Fibroblast of lung (primary cell): ENCODE results near the gene IL1A. TPM values are rescaled to one million over a fixed set of nuclear protein-coding genes. Genes with fewer than 3 reads are reported as not detected.

ENCODE experiments used
- DNase-seq, 2 donors: peaks; one replicate each; pipeline versions ENCODE4 v3.0.0 to v3.0.0-alpha.2; 2010; ENCODE audit warnings: low read depth in 2 of 2
- H2AFZ ChIP-seq: 2 replicates; pipeline ENCODE4 v1.5.1; 2012; ENCODE audit warnings: low read length, control low read depth, inconsistent platforms
- H3K27ac ChIP-seq: 2 replicates; pipeline ENCODE4 v1.5.1; 2011; ENCODE audit warnings: low read length, control low read depth; ENCODE audit not compliant: insufficient read depth
- H3K27me3 ChIP-seq: 2 replicates; pipeline ENCODE4 v1.5.1; 2011; ENCODE audit warnings: mild to moderate bottlenecking, low read length; ENCODE audit not compliant: control insufficient read depth, insufficient read depth
- H3K36me3 ChIP-seq: 2 replicates; pipeline ENCODE4 v1.5.1; 2011; ENCODE audit warnings: low read length; ENCODE audit not compliant: control insufficient read depth, insufficient read depth
- H3K4me1 ChIP-seq: 2 replicates; pipeline ENCODE4 v1.5.1; 2011; ENCODE audit warnings: low read length; ENCODE audit not compliant: control insufficient read depth, insufficient read depth; ENCODE audit errors: extremely low read depth
- H3K4me2 ChIP-seq: 2 replicates; pipeline ENCODE4 v1.5.1; 2011; ENCODE audit warnings: low read length, control low read depth; ENCODE audit not compliant: insufficient read depth; ENCODE audit errors: extremely low read depth
- H3K4me3 ChIP-seq, 4 experiments: fragments of 200-600 bp in 1 of 4; sonication (generic) in 1 of 4; replicated peaks in 1 of 4; 2 replicates each; pipeline ENCODE4 v1.5.1; 2011 to 2016; ENCODE audit warnings: low read length in 4 of 4, low read depth in 3 of 4, mild to moderate bottlenecking in 3 of 4, control low read depth in 2 of 4, inconsistent platforms in 1 of 4, mixed read lengths in 1 of 4; ENCODE audit not compliant: insufficient read depth in 1 of 4; ENCODE audit errors: control extremely low read depth in 1 of 4
- H3K79me2 ChIP-seq: 2 replicates; pipeline ENCODE4 v1.5.1; 2012; ENCODE audit warnings: mild to moderate bottlenecking, low read length, inconsistent platforms; ENCODE audit not compliant: control insufficient read depth, insufficient read depth
- H3K9ac ChIP-seq: 2 replicates; pipeline ENCODE4 v1.5.1; 2011; ENCODE audit warnings: mild to moderate bottlenecking, low read length, control low read depth; ENCODE audit not compliant: insufficient read depth
- H3K9me3 ChIP-seq: 2 replicates; pipeline ENCODE4 v1.5.1; 2012; ENCODE audit warnings: low read depth, low read length; ENCODE audit not compliant: control insufficient read depth, insufficient read depth
- H4K20me1 ChIP-seq: 2 replicates; pipeline ENCODE4 v1.5.1; 2011; ENCODE audit warnings: low read length; ENCODE audit not compliant: control insufficient read depth, insufficient read depth; ENCODE audit errors: extremely low read depth
- CTCF ChIP-seq, 2 donors: IDR thresholded peaks in 1 of 2; conservative IDR thresholded peaks in 1 of 2; 1 replicate in 1 of 2; 2 replicates in 1 of 2; pipeline ENCODE4 v1.5.1; 2011 to 2012; ENCODE audit warnings: low read length in 2 of 2, control low read depth in 1 of 2, inconsistent platforms in 1 of 2, low read depth in 1 of 2, mild to moderate bottlenecking in 1 of 2
- EZH2 ChIP-seq: IDR thresholded peaks from 2 replicates; pipeline ENCODE4 v1.5.1; 2012; ENCODE audit warnings: low read length, control low read depth, mild to moderate bottlenecking; ENCODE audit errors: missing control alignments
- polyA plus RNA-seq, 2 donors: library from polyadenylated mRNA; depleted of rRNA in 1 of 2; stranded (reverse) in 1 of 2; unstranded in 1 of 2; fragments of >200 nt; gene quantifications; 2 replicates each; pipeline ENCODE4 v1.2.1, GENCODE V29; 2011 to 2012; ENCODE audit warnings: missing spikeins in 1 of 2
- total RNA-seq: library from RNA; depleted of rRNA; stranded (reverse); fragments of >200 nt; gene quantifications from 2 replicates; pipeline ENCODE4 v1.2.1, GENCODE V29; 2014

Gene IL1A
- total and polyA plus RNA-seq, 2 donors (not counting 1 experiment from before 2014, with no cell fraction given), result 0.07 to 0.17 TPM

- H2AFZ ChIP-seq, result peak overlapping the region; percentile 62
- H3K4me2 ChIP-seq, result peak overlapping the region; percentile 54
- H4K20me1 ChIP-seq, result no peaks in the 10 kb centered on the region
- peaks cover 34% of the 10 kb centered on the region for H3K79me2 ChIP-seq
- peak overlapping the region; percentile 73 for H3K27ac ChIP-seq
- peaks cover 2% of the 10 kb centered on the region for H3K4me1 ChIP-seq
- no peak overlapping the region for H3K4me3 ChIP-seq
- H3K9ac ChIP-seq, result no peak overlapping the region
- no peaks in the 10 kb centered on the region for H3K9me3 ChIP-seq
- peak in 1 of 2 donors; percentile 52 for DNase-seq
- no peak for TF ChIP-seq EZH2
- no peak for TF ChIP-seq CTCF (conservative IDR thresholded peaks at IDR 0.05 in 1 of 2, IDR thresholded peaks at IDR 0.05 in 1 of 2; ENCODE audit: low read depth in 1 of 2, low read length in 2 of 2)
- no peaks in the 10 kb centered on the region for H3K36me3 ChIP-seq
- H3K27me3 ChIP-seq, result no peaks in the 10 kb centered on the region
These were observed 33.8 kb downstream of the IL1A start for GRCh38 chr2:112750560-112750843.

- peaks cover 2% of the 10 kb centered on the region for H3K4me1 ChIP-seq
- TF ChIP-seq EZH2 (no peak), CTCF (conservative IDR thresholded peaks at IDR 0.05 in 1 of 2, IDR thresholded peaks at IDR 0.05 in 1 of 2; ENCODE audit: low read depth in 1 of 2, low read length in 2 of 2) (peak; percentile 99)
- no peaks in the 10 kb centered on the region for H4K20me1 ChIP-seq
- DNase-seq, result peak; percentile 65 to 80
- H3K9ac ChIP-seq, result no peak overlapping the region
- peak overlapping the region; percentile 62 for H2AFZ ChIP-seq
- H3K36me3 ChIP-seq, result no peaks in the 10 kb centered on the region
- peak overlapping the region; percentile 73 for H3K27ac ChIP-seq
- H3K9me3 ChIP-seq, result no peaks in the 10 kb centered on the region
- peak overlapping the region; percentile 54 for H3K4me2 ChIP-seq
- no peak overlapping the region for H3K4me3 ChIP-seq
- peaks cover 33% of the 10 kb centered on the region for H3K79me2 ChIP-seq
- no peaks in the 10 kb centered on the region for H3K27me3 ChIP-seq
These were observed 34.3 kb downstream of the IL1A start for GRCh38 chr2:112749755-112750559.

- no peak overlapping the region for H3K9ac ChIP-seq
- no peaks in the 10 kb centered on the region for H3K27me3 ChIP-seq
- H3K27ac ChIP-seq, result no peak overlapping the region
- no peak overlapping the region for H3K4me3 ChIP-seq
- H3K4me1 ChIP-seq, result no peaks in the 10 kb centered on the region
- no peak for TF ChIP-seq EZH2
- no peak for TF ChIP-seq CTCF (conservative IDR thresholded peaks at IDR 0.05 in 1 of 2, IDR thresholded peaks at IDR 0.05 in 1 of 2; ENCODE audit: low read depth in 1 of 2, low read length in 2 of 2)
- H3K36me3 ChIP-seq, result peaks cover 8% of the 10 kb centered on the region
- H3K79me2 ChIP-seq, result no peaks in the 10 kb centered on the region
- H3K9me3 ChIP-seq, result no peaks in the 10 kb centered on the region
- H3K4me2 ChIP-seq, result no peak overlapping the region
- no peak overlapping the region for H2AFZ ChIP-seq
- no peaks in the 10 kb centered on the region for H4K20me1 ChIP-seq
- DNase-seq, result no peak
These were observed 43.8 kb downstream of the IL1A start for GRCh38 chr2:112740527-112740926.
